ENCODE data around the gene PPP2R1B.

DNA sequence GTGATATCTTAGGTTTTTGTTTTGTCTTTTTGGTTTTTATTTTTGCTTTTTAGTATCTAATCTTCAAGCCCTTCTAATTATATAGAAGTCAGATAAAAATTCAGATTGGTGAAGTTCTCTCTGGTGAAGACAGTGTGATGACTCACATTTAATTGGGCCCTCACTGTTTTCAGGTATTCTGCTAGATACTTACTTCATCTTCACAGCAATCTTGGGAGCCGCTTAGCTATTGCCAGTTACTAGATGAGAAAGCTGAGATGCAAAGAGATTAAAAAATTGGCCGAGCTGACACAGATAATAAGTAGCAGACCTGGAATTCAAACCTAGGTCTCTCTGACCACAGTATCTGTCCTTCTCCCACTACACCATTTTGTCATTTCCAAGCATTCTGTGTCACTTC is 75.0 kb downstream of the PPP2R1B start:
- TF ChIP-seq, protein P1, sequence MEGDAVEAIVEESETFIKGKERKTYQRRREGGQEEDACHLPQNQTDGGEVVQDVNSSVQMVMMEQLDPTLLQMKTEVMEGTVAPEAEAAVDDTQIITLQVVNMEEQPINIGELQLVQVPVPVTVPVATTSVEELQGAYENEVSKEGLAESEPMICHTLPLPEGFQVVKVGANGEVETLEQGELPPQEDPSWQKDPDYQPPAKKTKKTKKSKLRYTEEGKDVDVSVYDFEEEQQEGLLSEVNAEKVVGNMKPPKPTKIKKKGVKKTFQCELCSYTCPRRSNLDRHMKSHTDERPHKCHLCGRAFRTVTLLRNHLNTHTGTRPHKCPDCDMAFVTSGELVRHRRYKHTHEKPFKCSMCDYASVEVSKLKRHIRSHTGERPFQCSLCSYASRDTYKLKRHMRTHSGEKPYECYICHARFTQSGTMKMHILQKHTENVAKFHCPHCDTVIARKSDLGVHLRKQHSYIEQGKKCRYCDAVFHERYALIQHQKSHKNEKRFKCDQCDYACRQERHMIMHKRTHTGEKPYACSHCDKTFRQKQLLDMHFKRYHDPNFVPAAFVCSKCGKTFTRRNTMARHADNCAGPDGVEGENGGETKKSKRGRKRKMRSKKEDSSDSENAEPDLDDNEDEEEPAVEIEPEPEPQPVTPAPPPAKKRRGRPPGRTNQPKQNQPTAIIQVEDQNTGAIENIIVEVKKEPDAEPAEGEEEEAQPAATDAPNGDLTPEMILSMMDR (IDR thresholded peaks at IDR 0.05; ENCODE audit: extremely low read depth in 1 of 2, insufficient read depth in 1 of 2, low read depth in 1 of 2, low read length in 2 of 2) = no peak
- TF ChIP-seq POLR2AphosphoS5 (IDR thresholded peaks at IDR 0.05; ENCODE audit: insufficient read depth, low read depth, low read length) (no peak), FOS (IDR thresholded peaks at IDR 0.05; ENCODE audit: borderline replicate concordance, insufficient read depth, low read length) (no peak), EZH2 (IDR thresholded peaks at IDR 0.05; ENCODE audit: borderline replicate concordance, low read depth, low read length, severe bottlenecking) (no peak), POLR2A (IDR thresholded peaks at IDR 0.05; ENCODE audit: low read depth, low read length) (no peak), JUN (IDR thresholded peaks at IDR 0.05; ENCODE audit: borderline replicate concordance, insufficient read depth, insufficient read length, low read depth) (no peak), GATA2 (IDR thresholded peaks at IDR 0.05; ENCODE audit: insufficient read depth, insufficient read length, low read depth, low read length) (no peak)
- TF ChIP-seq, protein P2, sequence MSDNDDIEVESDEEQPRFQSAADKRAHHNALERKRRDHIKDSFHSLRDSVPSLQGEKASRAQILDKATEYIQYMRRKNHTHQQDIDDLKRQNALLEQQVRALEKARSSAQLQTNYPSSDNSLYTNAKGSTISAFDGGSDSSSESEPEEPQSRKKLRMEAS (IDR thresholded peaks at IDR 0.05; ENCODE audit: insufficient read depth, insufficient read length) = no peak
